ENCODE data around the gene HOPX. TPM values are rescaled to one million over a fixed set of nuclear protein-coding genes. Genes with fewer than 3 reads are reported as not detected.

The HOPX gene
- total RNA-seq, 2 donors from 2014 or later, result 1.6 TPM; not detected in 1

GRCh38 chr4:56628592-56628991 is 52.5 kb downstream of the HOPX start:
- intact Hi-C loops (cut with DNase I), result no loop called here
- H3K4me1 ChIP-seq, result no peaks in the 10 kb centered on the region
- 56 to 69% methylated on average over 1 of the region's 1 CpG for whole genome bisulfite sequencing, 2 donors
- no peaks in the 10 kb centered on the region for H3K27me3 ChIP-seq
- H3K9me3 ChIP-seq, result peaks cover 0 to 17% (median 0%) of the 10 kb centered on the region in 3 donors
- TF ChIP-seq CTCF (IDR thresholded peaks at IDR 0.05), result no peak
- TF ChIP-seq POLR2A (IDR thresholded peaks at IDR 0.05), result no peak
- no peak overlapping the region for H3K4me3 ChIP-seq
- H3K36me3 ChIP-seq (replicated peaks in 1 of 2; ENCODE audit: insufficient read depth in 1 of 2, low read depth in 2 of 2), result no peaks in the 10 kb centered on the region
- no peak for DNase-seq
- no peak for ATAC-seq
- H3K27ac ChIP-seq, result no peak overlapping the region

GRCh38 chr4:56627985-56628384 is 53.1 kb downstream of the HOPX start:
- no peak for TF ChIP-seq CTCF (IDR thresholded peaks at IDR 0.05)
- no peak for TF ChIP-seq POLR2A (IDR thresholded peaks at IDR 0.05)
- intact Hi-C loops (cut with DNase I), result no loop called here
- ATAC-seq (no peak), DNase-seq (no peak)
- Histone ChIP-seq H3K27ac (no peak overlapping the region), H3K4me3 (no peak overlapping the region), H3K4me1 (no peaks in the 10 kb centered on the region), H3K27me3 (no peaks in the 10 kb centered on the region), H3K9me3 (peaks cover 0 to 17% (median 0%) of the 10 kb centered on the region in 3 donors), H3K36me3 (replicated peaks in 1 of 2; ENCODE audit: insufficient read depth in 1 of 2, low read depth in 2 of 2) (no peaks in the 10 kb centered on the region)
- WGBS, 2 donors, result 70 to 74% methylated on average over 2 of the region's 2 CpGs

GRCh38 chr4:56627375-56627774 is 53.7 kb downstream of the HOPX start:
- H3K4me1 ChIP-seq, result no peaks in the 10 kb centered on the region
- no peaks in the 10 kb centered on the region for H3K27me3 ChIP-seq
- WGBS, 2 donors, result 23 to 29% methylated on average over 1 of the region's 1 CpG
- ATAC-seq, result no peak
- H3K36me3 ChIP-seq (replicated peaks in 1 of 2; ENCODE audit: insufficient read depth in 1 of 2, low read depth in 2 of 2), result no peaks in the 10 kb centered on the region
- intact Hi-C loops (cut with DNase I), result no loop called here
- no peak for DNase-seq
- no peak overlapping the region for H3K4me3 ChIP-seq
- TF ChIP-seq POLR2A (IDR thresholded peaks at IDR 0.05) (no peak), CTCF (IDR thresholded peaks at IDR 0.05) (no peak)
- no peak overlapping the region for H3K27ac ChIP-seq
- peaks cover 0 to 17% (median 0%) of the 10 kb centered on the region in 3 donors for H3K9me3 ChIP-seq

GRCh38 chr4:56626963-56627362 is 54.1 kb downstream of the HOPX start:
- H3K4me1 ChIP-seq, result no peaks in the 10 kb centered on the region

More at GRCh38 chr4:56626963-56627362, 54.1 kb downstream of the HOPX start:
- H3K27ac ChIP-seq, result no peak overlapping the region
- H3K9me3 ChIP-seq, result peaks cover 0 to 17% (median 0%) of the 10 kb centered on the region in 3 donors
- ATAC-seq (no peak), DNase-seq (no peak)
- H3K36me3 ChIP-seq (replicated peaks in 1 of 2; ENCODE audit: insufficient read depth in 1 of 2, low read depth in 2 of 2), result no peaks in the 10 kb centered on the region
- TF ChIP-seq POLR2A (IDR thresholded peaks at IDR 0.05) (no peak), CTCF (IDR thresholded peaks at IDR 0.05) (no peak)
- WGBS, 2 donors, result 47 to 56% methylated on average over 2 of the region's 2 CpGs
- no peak overlapping the region for H3K4me3 ChIP-seq
- H3K27me3 ChIP-seq, result no peaks in the 10 kb centered on the region
- intact Hi-C loops (cut with DNase I), result no loop called here
